Activated gamma-delta T cell (primary cell): ENCODE data around the gene PLCE1.
"Not testable (repeated sequence)": the region's sequence is repeated elsewhere in the genome, so short reads cannot be mapped to it uniquely, and the experiment has no call there.

Experiments
- DNase-seq: peaks from one replicate; lab custom pipeline; 2025; lab: John Stamatoyannopoulos, UW
- total RNA-seq, 2 donors: gene quantifications; one replicate each; lab custom pipeline; 2026; lab: John Stamatoyannopoulos, UW

Gene PLCE1
- 0 to 0.05 reads per million in 2 donors for total RNA-seq

DNA sequence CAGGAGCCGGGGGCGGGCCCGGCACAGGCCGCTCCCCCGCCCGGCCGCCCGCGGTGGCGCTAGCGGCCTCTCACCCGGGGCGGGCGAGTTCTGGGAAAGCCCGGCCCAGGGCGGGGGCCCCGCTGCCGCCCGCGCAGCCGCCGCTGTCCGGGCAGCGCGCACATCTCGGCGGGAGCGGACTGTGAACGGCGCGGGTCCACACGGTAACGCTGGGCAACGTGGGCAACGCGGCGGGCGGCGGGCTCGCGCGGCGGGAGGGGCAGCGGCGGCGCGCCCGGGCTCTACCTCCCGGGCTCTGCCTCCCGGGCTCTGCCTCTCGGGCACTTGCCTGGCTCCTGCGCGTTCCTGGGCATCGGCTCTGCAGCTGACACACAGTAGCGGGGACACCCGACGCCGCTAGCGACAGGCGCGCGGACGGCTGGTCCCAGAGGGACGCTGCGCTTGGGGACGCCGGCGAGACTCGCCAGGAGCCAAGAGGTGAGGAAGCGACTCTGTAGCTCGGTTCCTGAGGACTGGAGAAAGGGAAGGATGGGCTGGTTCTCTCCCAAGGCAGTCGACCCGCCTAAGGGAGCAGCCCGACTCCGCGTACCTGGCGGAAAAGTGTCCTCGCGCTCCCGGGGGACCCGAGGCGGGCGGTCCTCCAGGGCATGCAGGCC, at the start of gene PLCE1:
Gene PLCE1, plus strand, starts transcription at position 150 of the 656 bp plus-strand sequence. CDS start 37,116 bp downstream, outside the sequence.
- no peak for DNase-seq

DNA sequence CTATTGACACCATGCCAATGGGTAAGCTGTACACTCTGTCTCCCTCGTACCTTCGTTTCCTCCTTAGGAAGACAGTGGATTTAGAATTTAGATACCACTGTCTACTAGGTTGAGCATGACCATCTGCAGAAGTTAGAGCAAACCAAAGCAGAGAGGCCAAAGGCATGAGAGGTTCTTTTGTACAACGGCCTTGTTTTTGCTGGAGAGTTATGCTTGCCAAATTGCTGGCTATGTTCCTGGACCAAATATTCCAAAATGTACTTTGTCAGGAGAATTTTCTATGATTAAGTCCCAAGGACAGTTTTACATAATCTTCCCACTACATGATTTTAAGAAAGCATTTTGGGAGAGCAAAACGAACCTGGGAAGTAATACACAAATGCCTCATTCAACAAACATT, 47.9 kb upstream of the PLCE1 start:
- DNase-seq = no peak

- DNase-seq = no peak
Observed at GRCh38 chr10:93947055-93947454, 46.7 kb upstream of the PLCE1 start.

- DNase-seq = no peak
Observed at GRCh38 chr10:93947524-93947923, 46.2 kb upstream of the PLCE1 start.

DNA sequence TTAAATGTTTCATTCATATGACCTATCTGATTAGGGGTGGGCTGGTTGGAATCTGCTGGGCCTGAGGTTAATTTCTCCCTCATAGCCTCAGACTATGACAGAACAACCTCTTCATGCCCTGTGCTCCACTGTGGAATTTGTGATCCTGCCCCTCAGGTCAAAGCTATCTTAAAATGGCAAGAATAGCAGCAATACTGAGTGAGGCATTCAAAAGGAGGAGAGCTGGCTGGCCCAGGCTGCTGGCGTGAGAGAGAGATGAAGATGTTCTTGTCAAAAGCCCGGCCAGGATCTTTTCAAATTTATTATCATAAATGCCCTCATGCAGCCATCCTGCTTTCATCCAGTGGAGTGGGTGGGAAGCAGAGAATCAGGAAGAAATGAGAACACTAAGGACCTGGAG, 41.8 kb upstream of the PLCE1 start:
- no peak for DNase-seq

GRCh38 chr10:93954299-93954698, 39.4 kb upstream of the PLCE1 start:
- DNase-seq = no peak

DNA sequence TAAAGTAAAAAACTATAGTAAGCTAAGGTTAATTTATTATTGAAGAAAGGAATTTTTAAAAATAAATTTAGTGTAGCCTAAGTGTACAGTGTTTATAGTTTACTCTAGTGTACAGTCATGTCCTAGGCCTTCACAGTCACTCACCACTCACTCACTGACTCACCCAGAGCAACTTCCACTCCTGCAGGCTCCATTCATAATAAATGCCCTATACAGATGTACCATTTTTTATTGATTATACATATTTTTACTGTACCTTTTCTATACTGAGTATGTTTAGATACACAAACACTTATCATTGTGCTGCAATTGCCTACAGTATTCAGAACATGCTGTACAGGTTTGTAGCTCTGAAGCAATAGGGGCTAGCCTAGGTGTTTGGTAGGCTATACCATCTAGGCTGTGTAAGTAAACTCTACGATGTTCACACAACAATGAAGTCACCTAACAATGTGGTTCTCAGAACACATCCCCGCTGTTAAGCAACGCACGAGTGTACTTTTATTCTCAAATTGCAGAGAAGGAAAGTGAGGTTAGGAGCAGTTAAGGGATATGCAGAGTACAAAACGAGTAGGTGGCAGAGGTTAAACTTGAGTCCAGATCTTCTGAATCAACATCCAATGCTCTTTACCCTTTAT, 38.9 kb upstream of the PLCE1 start:
- DNase-seq = no peak

- no peak for DNase-seq
Observed at GRCh38 chr10:93958834-93959233, 34.9 kb upstream of the PLCE1 start.

DNA sequence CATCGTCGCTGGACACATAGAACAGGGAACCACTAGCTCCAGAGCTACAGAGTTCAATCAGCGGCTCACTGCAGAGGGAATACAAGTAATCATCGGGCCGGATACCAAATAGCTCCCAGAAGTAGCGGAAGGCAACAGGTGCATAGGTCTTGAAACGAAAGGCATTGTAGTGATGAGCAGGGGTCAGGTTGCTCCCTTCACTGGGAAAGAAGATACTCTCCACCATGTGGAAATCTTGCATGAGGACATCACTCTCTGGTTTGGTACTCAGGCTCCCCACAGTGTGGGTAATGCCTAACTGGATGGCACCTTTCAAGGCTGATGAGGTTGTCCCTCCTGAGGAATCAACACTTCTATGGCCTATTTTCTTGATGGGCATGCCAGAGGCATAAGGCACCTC, 32.7 kb upstream of the PLCE1 start:
- not testable (repeated sequence) for DNase-seq

- DNase-seq = no peak
Observed at GRCh38 chr10:93962973-93963372, 30.8 kb upstream of the PLCE1 start.

DNA sequence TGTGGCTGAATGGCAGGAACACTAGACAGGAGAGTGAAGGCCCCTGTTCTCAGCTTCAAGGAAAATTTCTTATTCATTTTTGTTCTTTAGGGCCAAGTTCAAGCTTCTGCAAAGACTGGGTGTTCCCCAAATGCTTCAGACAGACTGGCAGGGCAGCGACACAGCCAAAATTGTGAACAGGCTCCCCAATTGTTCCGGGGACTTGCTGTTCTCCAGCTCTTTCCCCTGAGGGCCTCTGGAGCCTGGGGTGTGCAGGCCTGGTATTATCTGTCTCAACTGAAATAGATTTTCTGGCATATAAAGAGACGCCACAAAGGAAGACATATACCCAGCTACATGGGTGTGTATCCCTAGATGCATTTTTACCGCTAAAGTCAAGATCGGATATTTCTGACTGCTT, 30.3 kb upstream of the PLCE1 start:
- DNase-seq = no peak

GRCh38 chr10:93965911-93966310, 27.8 kb upstream of the PLCE1 start:
- DNase-seq = no peak

- no peak for DNase-seq
Observed at GRCh38 chr10:93967756-93968155, 26.0 kb upstream of the PLCE1 start.

DNA sequence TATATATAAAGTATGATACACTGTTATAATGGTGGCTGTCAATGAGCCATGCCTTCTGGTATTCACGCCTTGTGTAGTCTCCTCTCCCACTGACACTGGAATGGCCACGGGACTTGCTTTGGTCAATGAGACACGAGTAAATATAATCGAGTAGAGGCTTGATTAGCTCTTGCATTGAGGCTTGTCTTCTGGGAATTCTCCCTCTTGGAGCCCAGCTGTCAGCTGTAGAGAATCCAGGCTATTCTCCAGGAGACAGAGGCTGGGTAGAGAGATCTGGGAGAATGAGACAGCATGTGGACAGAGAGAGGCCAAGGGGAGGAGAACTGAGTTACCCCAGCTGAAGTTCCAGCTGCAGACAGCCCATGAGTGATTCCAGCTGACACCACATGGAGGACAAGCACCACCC, 25.2 kb upstream of the PLCE1 start:
- DNase-seq = no peak

GRCh38 chr10:93970433-93971010, 23.2 kb upstream of the PLCE1 start:
- DNase-seq = not testable (repeated sequence)

GRCh38 chr10:93973748-93974445, 19.8 kb upstream of the PLCE1 start:
- no peak for DNase-seq

GRCh38 chr10:93977442-93977841, 16.3 kb upstream of the PLCE1 start:
- DNase-seq = no peak

DNA sequence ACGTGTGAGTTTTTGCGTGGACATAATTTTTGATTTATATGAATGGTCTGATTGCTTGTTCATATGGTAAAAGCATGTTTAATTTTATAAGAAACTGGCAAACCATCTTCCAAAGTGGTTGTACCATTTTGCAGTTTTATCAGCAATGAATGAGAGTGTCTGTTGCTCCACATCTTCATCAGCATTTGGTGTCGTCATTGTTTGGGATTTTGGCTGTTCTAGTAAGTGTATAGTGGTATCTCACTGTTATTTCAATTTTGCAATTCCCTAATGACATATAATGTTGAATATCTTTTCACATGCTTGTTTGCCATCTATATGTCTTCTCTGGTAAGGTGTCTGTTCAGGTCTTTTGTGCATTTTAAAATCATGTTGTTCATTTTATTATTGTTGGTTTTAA, 13.2 kb upstream of the PLCE1 start:
- DNase-seq = no peak

DNA sequence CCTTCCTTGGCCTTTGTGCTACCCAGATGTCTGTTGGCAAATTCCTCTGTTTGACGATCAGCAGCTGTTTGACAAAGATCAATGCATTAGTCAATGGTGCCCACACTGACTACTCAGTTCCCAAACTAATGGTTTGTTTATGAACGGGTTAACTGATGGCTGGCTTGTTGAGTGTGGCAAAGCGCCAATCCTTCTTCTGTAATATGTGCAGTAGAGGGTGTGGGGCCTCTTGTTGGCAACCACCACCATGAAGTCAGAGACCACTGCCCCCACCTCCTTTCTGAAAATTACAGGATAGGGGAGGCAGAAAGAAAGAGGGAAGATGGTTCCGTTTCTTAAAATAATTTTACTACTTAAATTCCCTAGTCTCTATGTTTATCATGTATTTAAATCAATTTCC, 2.6 kb upstream of the PLCE1 start:
- no peak for DNase-seq

DNA sequence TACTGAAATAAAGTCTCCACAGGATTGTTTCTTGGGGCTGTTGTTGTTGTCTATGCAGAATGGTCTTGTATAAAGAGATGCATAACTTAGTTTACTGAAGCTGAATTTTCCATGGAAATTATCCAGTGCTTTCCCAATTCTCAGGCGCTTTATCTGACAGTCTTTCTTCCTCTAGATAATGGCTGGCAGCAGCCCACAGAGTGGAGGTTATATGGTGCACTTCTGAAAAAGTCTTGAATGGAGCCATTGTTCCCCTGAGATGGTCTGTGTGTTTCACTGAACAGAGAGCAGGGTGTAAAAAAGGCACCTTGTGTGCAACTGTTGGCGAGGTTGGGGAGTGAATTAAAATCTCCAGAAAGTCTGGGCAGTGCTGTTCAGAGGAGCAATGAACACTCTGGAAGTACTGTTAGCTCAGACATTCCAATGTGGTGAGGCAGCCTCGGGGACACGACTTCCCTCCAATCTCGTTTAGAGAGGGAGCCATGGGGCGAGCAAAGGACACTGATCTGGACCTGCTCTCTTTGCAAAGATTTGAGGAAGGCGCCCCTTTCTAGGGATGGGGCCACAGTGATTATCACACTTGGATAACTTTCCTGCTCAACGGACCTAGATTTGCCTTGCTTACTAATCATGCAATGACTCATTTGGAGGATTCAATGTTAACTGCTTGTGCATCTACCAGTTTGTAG, 2.0 kb upstream of the PLCE1 start:
- no peak for DNase-seq

DNA sequence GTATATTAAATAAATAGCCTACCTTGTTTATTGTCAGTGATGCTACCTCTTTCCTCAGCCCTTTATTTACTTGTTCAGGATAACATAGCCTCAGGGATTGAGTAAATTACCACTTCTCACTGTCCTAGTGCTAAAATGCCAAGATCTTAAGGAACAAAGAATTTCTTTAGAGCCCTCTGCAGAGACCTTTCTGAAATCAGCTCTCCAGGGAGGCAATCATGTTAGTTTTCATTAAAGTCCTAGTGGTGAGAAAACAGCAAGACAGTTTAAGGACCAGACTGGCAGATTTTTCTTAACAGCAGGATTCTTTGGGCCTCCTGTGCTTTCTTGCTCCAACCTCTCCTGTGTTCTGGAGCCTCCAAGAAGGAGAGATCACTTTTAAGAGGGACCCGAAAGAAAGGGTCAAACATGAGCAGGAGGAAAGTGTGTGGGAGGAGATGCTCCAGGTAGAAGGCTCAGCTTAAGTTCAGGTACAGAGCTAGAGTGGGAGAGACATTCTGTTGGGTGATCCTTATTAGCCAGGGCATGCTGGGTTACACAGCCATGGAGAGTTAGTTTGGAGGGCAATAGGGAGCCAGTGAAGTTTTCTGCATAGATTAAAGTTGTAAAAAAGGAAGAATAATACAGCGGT, 1.2 kb upstream of the PLCE1 start:
- no peak for DNase-seq

- DNase-seq = no peak
Observed at GRCh38 chr10:93993414-93993781, 333 bp upstream of the PLCE1 start.
